ENCODE results near the gene CD59. TPM values are rescaled to one million over a fixed set of nuclear protein-coding genes. Genes with fewer than 3 reads are reported as not detected.

The CD59 gene
- total RNA-seq, 2 donors from 2014 or later: 368 to 529 TPM

DNA sequence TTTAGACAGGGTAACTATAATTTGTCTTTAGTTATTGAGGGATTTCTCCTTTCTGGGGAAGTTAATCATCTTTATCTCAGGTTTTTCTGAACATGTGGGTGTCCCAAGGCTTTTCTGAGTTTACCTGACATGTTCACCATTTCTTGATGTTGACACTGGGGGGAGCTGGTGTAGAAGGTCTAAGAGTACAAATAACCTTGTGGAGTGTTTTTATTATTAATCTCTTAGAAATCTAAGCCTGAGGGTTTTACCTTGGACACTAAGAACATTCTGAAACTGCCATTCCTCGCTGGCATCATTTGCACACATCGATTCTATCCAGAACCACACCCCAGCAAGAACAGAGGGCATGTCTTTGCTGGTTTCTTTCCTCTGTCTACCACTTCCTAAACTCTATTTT is 20.0 kb downstream of the CD59 start:
- ATAC-seq (ENCODE audit: insufficient number of reproducible peaks, low FRiP score, low read depth) (no peak), DNase-seq (ENCODE audit: low spot score) (no peak)
- no peak overlapping the region for H3K27ac ChIP-seq
- no peaks in the 10 kb centered on the region for H3K9me3 ChIP-seq
- no peak for TF ChIP-seq CTCF (IDR thresholded peaks at IDR 0.05)
- H3K4me3 ChIP-seq: no peak overlapping the region
- H3K4me1 ChIP-seq (ENCODE audit: control insufficient read depth in 1 of 2, low read depth in 2 of 2): peaks cover 0 to 1% of the 10 kb centered on the region in 2 donors
- peaks cover 25% of the 10 kb centered on the region for H3K36me3 ChIP-seq
- no peaks in the 10 kb centered on the region for H3K27me3 ChIP-seq (replicated peaks; ENCODE audit: insufficient read depth)

DNA sequence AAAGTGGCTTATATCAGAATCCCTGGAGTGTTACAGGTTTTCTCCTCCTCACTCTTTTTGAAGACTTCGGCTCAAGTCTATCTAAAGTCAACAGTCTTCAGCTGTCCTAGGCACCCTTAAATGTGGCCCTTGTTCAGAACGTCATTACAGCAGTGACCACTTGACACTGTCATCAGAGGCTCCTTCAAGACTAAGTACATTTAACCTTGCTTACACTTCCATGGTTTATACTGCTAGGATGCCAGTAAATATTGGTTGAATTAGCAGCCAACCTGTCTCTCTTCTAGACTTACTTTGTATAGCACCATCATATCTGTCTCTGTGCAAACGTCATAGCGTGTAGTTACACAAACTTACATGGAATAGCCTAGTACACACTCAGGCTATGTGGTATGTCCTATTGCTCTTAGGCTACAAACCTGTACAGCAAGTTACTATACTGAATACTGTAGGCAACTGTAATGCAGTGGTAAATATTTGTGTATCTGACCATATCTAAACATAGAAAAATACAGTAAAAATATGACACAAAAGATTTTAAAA is 22.3 kb downstream of the CD59 start:
- Histone ChIP-seq H3K4me3 (no peak overlapping the region), H3K4me1 (ENCODE audit: control insufficient read depth in 1 of 2, low read depth in 2 of 2) (no peaks in the 10 kb centered on the region), H3K9me3 (no peaks in the 10 kb centered on the region), H3K27ac (no peak overlapping the region), H3K36me3 (peaks cover 40% of the 10 kb centered on the region), H3K27me3 (replicated peaks; ENCODE audit: insufficient read depth) (no peaks in the 10 kb centered on the region)
- no peak for DNase-seq (ENCODE audit: low spot score)
- ATAC-seq (ENCODE audit: insufficient number of reproducible peaks, low FRiP score, low read depth): no peak
- no peak for TF ChIP-seq CTCF (IDR thresholded peaks at IDR 0.05)

DNA sequence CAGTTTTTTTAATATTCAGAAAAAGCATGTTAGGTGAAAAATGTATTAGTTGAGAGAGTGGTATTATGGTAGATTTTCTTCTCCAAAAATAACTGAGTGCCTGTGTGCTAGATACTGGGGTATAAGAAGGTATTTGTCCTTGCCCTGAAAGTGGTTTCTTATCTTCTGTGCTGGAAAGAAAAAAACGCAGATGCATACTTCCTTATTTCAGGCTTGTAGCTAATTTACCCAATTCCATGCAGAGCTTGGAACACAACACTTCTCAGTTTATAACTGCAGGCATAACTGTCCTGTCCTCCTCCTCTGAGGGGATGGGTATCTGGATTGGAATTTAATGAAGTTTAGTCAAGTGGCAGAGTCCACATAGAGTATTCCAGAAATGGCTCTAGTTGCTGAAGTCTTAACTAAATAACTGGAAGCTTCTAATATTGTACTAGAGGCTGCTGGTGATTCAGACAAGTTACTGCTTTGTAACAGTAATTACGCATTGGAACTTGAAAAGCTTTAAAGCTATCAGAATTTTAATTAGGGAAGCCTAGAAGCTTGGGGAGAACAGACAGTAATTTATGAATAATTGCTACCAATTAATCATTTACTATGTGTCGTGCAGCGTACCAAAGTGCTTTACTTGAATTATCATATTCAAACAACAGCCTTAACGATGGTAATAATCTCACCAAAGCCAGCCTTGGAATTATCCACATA is 22.9 kb downstream of the CD59 start:
- DNase-seq (ENCODE audit: low spot score) (no peak), ATAC-seq (ENCODE audit: insufficient number of reproducible peaks, low FRiP score, low read depth) (no peak)
- Histone ChIP-seq H3K4me3 (no peak overlapping the region), H3K36me3 (peaks cover 40% of the 10 kb centered on the region), H3K4me1 (ENCODE audit: control insufficient read depth in 1 of 2, low read depth in 2 of 2) (no peaks in the 10 kb centered on the region), H3K27ac (no peak overlapping the region), H3K27me3 (replicated peaks; ENCODE audit: insufficient read depth) (no peaks in the 10 kb centered on the region), H3K9me3 (no peaks in the 10 kb centered on the region)
- TF ChIP-seq CTCF (IDR thresholded peaks at IDR 0.05): no peak

DNA sequence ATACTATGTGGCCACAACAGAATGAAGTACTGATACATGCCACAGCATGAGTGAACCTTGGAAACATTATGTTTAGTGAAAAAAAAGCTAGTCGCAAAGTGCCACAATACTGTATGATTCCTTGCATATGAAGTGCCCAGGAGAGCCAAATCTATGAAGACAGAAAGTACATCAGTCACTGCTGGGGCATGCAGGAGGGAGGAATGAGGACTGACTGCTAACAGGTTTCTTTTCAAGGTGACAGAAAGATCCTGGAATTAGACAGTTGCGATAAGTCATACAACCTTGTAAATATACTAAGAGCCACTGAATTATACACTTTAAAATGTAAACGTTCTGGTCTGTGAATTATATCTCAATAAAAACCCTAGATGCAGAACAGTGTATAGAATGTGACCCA is 23.8 kb downstream of the CD59 start:
- no peak overlapping the region for H3K4me3 ChIP-seq
- no peak for DNase-seq (ENCODE audit: low spot score)
- ATAC-seq (ENCODE audit: insufficient number of reproducible peaks, low FRiP score, low read depth): no peak
- no peak for TF ChIP-seq CTCF (IDR thresholded peaks at IDR 0.05)
- H3K4me1 ChIP-seq (ENCODE audit: control insufficient read depth in 1 of 2, low read depth in 2 of 2): no peaks in the 10 kb centered on the region
- H3K36me3 ChIP-seq: peaks cover 36% of the 10 kb centered on the region
- H3K9me3 ChIP-seq: no peaks in the 10 kb centered on the region
- no peak overlapping the region for H3K27ac ChIP-seq
- H3K27me3 ChIP-seq (replicated peaks; ENCODE audit: insufficient read depth): no peaks in the 10 kb centered on the region

GRCh38 chr11:33709466-33709865 is 26.8 kb downstream of the CD59 start:
- H3K4me3 ChIP-seq: no peak overlapping the region
- no peaks in the 10 kb centered on the region for H3K27me3 ChIP-seq (replicated peaks; ENCODE audit: insufficient read depth)
- H3K36me3 ChIP-seq: peaks cover 40% of the 10 kb centered on the region
- no peaks in the 10 kb centered on the region for H3K4me1 ChIP-seq (ENCODE audit: control insufficient read depth in 1 of 2, low read depth in 2 of 2)
- ATAC-seq (ENCODE audit: insufficient number of reproducible peaks, low FRiP score, low read depth): no peak
- DNase-seq (ENCODE audit: low spot score): no peak
- H3K27ac ChIP-seq: no peak overlapping the region
- H3K9me3 ChIP-seq: no peaks in the 10 kb centered on the region
- TF ChIP-seq CTCF (IDR thresholded peaks at IDR 0.05): no peak
